HG03159 (cell line): ENCODE data around the gene SH3GL1.

Experiments
- ATAC-seq: cut with Tn5 transposase; IDR thresholded peaks from one replicate; pipeline ENCODE4 v1.9.1; 2021; ENCODE audit warnings: mild to moderate bottlenecking, moderate library complexity; ENCODE audit not compliant: unreplicated experiment

SH3GL1 gene

GRCh38 chr19:4376991-4377781 lies 23.2 kb downstream of the SH3GL1 start:
- ATAC-seq = no peak

DNA sequence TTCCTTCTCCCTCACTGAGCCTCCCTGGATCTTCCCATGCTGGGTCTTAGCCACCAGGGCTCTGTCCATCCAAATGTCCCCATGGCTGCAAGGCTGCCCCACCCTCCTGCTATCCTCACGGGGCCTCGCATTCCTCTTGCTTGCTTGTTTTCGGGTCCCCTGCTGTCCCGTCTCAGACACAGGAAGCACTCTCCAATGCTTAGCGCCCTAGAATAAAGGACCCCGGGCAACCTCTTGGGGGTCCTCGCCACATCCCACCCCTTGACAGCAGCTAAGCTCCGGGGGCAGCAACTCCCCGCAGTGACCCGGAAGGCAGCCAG lies 23.7 kb downstream of the SH3GL1 start:
- ATAC-seq = no peak

GRCh38 chr19:4376028-4376670 lies 24.2 kb downstream of the SH3GL1 start:
- ATAC-seq = no peak

GRCh38 chr19:4375164-4376027 lies 25.0 kb downstream of the SH3GL1 start:
- no peak for ATAC-seq

GRCh38 chr19:4374498-4375163 lies 25.7 kb downstream of the SH3GL1 start:
- ATAC-seq = no peak

GRCh38 chr19:4373601-4374497 lies 26.5 kb downstream of the SH3GL1 start:
- no peak for ATAC-seq

GRCh38 chr19:4373013-4373367 lies 27.4 kb downstream of the SH3GL1 start:
- no peak for ATAC-seq

GRCh38 chr19:4372165-4373012 lies 28.0 kb downstream of the SH3GL1 start:
- ATAC-seq = no peak

DNA sequence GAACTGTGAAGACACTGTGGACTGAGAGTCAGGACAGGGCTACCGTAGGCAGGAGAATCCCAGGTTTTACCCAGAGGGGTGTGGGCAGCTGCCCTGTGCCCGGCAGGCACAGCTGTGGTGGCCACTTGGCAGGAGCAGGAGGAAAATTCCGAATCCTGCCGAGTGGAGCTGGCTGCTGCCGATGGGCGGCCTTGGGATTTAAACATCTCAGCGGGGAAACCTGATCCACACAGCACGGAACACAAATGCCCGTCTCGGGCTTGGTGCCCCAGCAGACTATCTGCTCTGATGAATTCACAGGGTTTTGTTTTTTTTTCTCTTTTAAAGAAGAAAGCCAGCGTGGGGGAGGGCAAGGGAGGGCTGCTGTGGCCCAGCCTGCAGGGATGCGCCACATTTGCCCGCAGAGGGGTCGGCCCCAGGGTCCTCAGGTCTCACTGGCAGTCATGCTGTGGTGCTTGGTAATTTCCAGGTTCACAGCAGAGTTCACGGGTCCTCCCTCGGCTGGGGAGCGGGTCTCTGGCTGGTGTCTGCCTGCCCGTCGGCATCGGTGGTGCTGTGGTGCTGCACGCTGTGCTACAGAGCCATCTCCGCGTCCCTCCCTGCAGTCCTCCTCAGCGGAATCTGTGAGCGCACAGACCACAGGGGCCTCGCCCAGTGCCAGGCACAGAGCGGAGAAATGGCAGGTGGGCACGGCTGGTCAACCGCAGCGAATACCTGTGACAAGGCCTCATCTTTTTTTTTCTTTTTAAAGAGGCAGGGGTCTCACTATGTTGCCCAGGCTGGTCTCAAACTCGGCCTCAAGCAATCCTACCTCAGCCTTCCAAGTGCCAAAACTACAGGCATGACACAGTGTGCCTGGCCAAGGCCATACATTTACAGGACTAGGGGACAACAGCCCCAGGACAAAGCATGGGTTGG lies 28.8 kb downstream of the SH3GL1 start:
- ATAC-seq = no peak

DNA sequence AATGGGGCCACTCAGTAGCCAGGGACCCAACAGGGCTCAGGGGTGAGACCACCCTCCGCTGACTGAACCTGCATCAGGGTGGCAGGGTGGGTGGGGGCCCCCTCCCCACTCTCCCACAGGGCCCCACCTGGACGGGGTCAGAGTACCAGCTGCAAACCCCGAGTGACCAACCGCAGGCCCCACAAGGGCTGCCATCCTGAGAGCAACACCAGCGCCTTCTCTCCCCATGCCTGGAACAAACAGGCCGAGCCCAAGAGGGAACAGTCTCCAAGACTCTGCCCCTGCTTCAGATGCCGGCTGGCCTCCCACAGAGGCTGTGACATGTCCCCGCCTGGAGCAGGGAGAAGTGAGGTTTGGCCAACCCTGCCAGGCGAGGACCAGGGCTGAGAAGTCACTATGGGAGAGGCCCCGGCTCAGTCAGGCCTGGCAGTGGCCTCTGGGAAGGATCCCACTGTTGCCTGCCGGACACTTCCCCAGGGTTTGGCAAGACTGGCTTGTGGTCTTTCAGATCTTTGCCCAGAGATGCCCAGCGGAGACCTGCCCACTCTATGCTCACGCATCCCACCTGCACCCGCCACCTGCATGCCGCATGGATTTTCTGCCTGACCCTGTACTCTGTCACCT lies 29.8 kb downstream of the SH3GL1 start:
- ATAC-seq = no peak

GRCh38 chr19:4369888-4370260 lies 30.5 kb downstream of the SH3GL1 start:
- ATAC-seq = no peak

DNA sequence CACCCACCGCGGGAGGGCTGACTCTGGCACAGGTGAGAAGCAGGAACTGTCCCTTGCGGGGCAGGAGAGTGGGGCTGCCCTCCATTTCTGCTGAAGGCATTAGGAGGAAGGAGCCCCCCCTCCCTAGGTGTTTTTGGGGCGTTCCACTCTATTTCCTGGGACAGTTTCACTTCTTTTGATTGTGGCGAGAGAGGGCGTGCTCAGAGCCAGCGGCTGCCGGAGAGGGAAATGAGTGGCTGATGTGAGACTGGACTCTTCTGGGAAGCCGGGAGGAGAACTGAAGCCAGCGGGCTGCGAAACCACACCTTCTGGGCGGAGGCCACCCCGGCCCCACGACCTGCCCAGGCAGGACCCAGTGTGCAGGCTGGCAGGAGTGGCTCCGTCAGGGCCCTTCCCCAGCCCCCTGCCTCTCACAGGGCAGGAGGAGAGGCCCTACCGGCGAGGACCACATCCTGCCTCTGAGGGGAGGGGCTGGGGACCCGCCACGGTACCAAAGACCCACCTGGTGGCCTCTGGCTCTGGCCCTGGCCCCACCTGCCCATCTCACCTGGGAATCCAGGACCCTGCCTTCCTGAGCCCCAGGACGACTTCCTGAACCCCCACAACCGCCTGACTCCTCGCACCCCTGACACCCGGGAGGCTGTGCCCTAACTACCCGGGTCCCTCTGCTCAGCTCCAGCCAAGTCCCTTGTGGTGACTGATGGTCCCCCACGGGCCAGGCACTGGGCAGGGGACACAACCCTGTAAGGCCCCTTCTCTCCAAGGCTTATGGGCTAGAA lies 31.0 kb downstream of the SH3GL1 start:
- peak; percentile 47 for ATAC-seq

DNA sequence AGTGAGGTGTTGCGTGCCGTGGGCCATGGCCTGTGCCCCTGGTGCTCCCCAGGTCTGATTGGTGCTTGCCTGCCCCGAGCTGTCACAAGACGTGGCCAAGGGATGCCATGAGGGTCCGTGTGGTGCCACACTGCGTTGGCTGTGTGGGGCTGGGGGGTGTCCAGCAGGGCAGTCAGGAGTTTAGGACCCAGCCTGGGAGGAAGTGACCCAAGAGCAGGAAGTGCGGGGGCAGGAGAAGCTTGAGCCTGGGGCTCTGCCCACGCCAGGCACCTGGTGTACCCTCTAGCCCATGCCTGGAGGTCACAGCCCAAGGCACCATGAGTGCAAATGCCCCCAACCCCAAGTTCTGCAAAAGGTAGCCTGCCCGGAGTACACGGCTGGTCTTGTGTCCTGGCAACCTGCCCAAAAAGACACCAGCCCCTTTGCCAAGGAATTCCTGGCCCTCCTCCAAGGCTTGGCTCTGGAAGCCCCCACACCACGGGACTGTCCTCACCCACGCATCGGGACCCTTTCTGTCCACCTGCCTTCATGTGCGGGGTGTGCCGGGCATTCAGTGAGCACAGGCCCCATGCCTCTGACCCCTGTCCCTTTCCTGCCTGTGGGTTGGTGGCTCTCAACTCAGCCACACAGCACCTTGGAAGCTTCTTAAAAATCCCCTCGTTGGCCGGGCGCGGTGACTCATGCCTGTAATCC lies 32.1 kb downstream of the SH3GL1 start:
- no peak for ATAC-seq

- ATAC-seq = no peak
These were observed 32.6 kb downstream of the SH3GL1 start for GRCh38 chr19:4367781-4368127.

- ATAC-seq = no peak
These were observed 33.0 kb downstream of the SH3GL1 start for GRCh38 chr19:4367336-4367723.

GRCh38 chr19:4366666-4367335 lies 33.5 kb downstream of the SH3GL1 start:
- no peak for ATAC-seq
